ENCODE measurements around the gene RCE1.

Gene RCE1

DNA sequence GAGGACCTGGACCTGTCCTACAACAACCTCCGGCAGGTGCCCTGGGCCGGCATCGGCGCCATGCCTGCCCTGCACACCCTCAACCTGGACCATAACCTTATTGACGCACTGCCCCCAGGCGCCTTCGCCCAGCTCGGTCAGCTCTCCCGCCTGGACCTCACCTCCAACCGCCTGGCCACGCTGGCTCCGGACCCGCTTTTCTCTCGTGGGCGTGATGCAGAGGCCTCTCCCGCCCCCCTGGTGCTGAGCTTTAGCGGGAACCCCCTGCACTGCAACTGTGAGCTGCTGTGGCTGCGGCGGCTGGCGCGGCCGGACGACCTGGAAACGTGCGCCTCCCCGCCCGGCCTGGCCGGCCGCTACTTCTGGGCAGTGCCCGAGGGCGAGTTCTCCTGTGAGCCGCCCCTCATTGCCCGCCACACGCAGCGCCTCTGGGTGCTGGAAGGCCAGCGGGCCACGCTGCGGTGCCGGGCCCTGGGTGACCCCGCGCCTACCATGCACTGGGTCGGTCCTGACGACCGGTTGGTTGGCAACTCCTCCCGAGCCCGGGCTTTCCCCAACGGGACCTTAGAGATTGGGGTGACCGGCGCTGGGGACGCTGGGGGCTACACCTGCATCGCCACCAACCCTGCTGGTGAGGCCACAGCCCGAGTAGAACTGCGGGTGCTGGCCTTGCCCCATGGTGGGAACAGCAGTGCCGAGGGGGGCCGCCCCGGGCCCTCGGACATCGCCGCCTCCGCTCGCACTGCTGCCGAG lies 15.1 kb downstream of the RCE1 start:
- no peaks in the 10 kb centered on the region for H3K27me3 ChIP-seq (ENCODE audit: insufficient read depth, poor library complexity, severe bottlenecking)
- no peak for TF ChIP-seq GABPA (IDR thresholded peaks at IDR 0.05; ENCODE audit: low read depth)
- TF ChIP-seq SPI1 (IDR thresholded peaks at IDR 0.05; ENCODE audit: borderline replicate concordance, low read depth) = no peak
- TF ChIP-seq, protein P1, sequence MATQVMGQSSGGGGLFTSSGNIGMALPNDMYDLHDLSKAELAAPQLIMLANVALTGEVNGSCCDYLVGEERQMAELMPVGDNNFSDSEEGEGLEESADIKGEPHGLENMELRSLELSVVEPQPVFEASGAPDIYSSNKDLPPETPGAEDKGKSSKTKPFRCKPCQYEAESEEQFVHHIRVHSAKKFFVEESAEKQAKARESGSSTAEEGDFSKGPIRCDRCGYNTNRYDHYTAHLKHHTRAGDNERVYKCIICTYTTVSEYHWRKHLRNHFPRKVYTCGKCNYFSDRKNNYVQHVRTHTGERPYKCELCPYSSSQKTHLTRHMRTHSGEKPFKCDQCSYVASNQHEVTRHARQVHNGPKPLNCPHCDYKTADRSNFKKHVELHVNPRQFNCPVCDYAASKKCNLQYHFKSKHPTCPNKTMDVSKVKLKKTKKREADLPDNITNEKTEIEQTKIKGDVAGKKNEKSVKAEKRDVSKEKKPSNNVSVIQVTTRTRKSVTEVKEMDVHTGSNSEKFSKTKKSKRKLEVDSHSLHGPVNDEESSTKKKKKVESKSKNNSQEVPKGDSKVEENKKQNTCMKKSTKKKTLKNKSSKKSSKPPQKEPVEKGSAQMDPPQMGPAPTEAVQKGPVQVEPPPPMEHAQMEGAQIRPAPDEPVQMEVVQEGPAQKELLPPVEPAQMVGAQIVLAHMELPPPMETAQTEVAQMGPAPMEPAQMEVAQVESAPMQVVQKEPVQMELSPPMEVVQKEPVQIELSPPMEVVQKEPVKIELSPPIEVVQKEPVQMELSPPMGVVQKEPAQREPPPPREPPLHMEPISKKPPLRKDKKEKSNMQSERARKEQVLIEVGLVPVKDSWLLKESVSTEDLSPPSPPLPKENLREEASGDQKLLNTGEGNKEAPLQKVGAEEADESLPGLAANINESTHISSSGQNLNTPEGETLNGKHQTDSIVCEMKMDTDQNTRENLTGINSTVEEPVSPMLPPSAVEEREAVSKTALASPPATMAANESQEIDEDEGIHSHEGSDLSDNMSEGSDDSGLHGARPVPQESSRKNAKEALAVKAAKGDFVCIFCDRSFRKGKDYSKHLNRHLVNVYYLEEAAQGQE (IDR thresholded peaks at IDR 0.05; ENCODE audit: insufficient replicate concordance, low read depth) = no peak
- no peak for TF ChIP-seq POLR2AphosphoS5 (IDR thresholded peaks at IDR 0.05; ENCODE audit: low read depth)
- TF ChIP-seq, protein P2, sequence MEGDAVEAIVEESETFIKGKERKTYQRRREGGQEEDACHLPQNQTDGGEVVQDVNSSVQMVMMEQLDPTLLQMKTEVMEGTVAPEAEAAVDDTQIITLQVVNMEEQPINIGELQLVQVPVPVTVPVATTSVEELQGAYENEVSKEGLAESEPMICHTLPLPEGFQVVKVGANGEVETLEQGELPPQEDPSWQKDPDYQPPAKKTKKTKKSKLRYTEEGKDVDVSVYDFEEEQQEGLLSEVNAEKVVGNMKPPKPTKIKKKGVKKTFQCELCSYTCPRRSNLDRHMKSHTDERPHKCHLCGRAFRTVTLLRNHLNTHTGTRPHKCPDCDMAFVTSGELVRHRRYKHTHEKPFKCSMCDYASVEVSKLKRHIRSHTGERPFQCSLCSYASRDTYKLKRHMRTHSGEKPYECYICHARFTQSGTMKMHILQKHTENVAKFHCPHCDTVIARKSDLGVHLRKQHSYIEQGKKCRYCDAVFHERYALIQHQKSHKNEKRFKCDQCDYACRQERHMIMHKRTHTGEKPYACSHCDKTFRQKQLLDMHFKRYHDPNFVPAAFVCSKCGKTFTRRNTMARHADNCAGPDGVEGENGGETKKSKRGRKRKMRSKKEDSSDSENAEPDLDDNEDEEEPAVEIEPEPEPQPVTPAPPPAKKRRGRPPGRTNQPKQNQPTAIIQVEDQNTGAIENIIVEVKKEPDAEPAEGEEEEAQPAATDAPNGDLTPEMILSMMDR (IDR thresholded peaks at IDR 0.05; ENCODE audit: insufficient read depth, low read length) = no peak
- peak overlapping the region; percentile 71; the same call in 1 of the 2 replicates for H3K27ac ChIP-seq (replicated peaks)
- DNase-seq (ENCODE audit: low read depth in 1 of 2, low spot score in 1 of 2) = no peak
- H3K4me3 ChIP-seq (replicated peaks; ENCODE audit: insufficient read depth, low read length) = peak overlapping the region; percentile 76; the same call in 1 of the 2 replicates

DNA sequence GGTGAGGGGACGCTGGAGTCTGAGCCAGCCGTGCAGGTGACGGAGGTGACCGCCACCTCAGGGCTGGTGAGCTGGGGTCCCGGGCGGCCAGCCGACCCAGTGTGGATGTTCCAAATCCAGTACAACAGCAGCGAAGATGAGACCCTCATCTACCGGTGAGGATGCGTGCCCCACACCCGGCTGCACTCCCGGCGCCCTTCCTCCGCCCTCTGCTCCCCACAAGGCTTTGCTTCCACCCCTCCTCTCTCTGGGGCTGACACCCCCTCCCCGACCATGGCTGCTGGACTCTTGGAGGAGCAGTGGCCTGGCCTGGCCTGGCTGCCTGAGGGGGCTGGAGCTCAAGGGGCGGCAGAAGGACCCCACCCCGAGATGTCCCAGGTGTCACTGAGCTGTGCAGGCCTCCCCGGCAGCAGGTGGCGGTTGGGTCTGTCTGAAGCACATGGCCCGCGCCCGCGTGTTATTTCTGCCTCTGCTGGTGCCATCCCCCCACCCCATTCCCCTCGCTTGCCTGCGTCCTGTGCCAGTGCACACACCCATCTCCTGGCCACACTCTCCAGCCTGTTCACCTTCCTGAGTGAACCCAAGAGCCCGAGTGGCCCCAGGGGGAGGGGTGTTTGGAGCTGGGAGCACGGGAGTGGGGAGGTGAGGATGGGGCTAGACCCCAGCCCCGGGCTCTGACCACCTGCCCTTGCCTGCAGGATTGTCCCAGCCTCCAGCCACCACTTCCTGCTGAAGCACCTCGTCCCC lies 15.9 kb downstream of the RCE1 start:
- DNase-seq (ENCODE audit: low read depth in 1 of 2, low spot score in 1 of 2) = no peak
- Histone ChIP-seq H3K27ac (replicated peaks) (no peak overlapping the region), H3K27me3 (ENCODE audit: insufficient read depth, poor library complexity, severe bottlenecking) (no peaks in the 10 kb centered on the region), H3K4me3 (replicated peaks; ENCODE audit: insufficient read depth, low read length) (no peak overlapping the region)
- TF ChIP-seq, protein P1 (IDR thresholded peaks at IDR 0.05; ENCODE audit: insufficient replicate concordance, low read depth) = no peak
- TF ChIP-seq SPI1 (IDR thresholded peaks at IDR 0.05; ENCODE audit: borderline replicate concordance, low read depth) = no peak
- no peak for TF ChIP-seq POLR2AphosphoS5 (IDR thresholded peaks at IDR 0.05; ENCODE audit: low read depth)
- TF ChIP-seq GABPA (IDR thresholded peaks at IDR 0.05; ENCODE audit: low read depth) = no peak
- TF ChIP-seq, protein P2 (IDR thresholded peaks at IDR 0.05; ENCODE audit: insufficient read depth, low read length) = no peak

DNA sequence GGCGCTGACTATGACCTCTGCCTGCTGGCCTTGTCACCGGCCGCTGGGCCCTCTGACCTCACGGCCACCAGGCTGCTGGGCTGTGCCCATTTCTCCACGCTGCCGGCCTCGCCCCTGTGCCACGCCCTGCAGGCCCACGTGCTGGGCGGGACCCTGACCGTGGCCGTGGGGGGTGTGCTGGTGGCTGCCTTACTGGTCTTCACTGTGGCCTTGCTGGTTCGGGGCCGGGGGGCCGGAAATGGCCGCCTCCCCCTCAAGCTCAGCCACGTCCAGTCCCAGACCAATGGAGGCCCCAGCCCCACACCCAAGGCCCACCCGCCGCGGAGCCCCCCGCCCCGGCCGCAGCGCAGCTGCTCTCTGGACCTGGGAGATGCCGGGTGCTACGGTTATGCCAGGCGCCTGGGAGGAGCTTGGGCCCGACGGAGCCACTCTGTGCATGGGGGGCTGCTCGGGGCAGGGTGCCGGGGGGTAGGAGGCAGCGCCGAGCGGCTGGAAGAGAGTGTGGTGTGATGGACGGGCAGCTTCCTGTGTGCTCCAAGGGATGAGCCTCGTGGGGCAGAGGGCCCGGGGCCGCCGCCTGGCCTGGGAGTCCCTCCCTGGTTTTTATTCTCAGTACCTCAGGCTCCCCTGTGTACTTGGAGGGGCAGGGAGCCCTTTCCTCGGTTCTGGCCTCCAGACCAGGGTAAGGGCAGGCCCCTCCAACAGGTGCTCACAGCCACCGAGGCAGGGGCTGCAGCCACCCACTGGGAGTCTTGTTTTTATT lies 16.6 kb downstream of the RCE1 start:
- Histone ChIP-seq H3K4me3 (replicated peaks; ENCODE audit: insufficient read depth, low read length) (no peak overlapping the region), H3K27ac (replicated peaks) (no peak overlapping the region), H3K27me3 (ENCODE audit: insufficient read depth, poor library complexity, severe bottlenecking) (no peaks in the 10 kb centered on the region)
- no peak for TF ChIP-seq POLR2AphosphoS5 (IDR thresholded peaks at IDR 0.05; ENCODE audit: low read depth)
- no peak for TF ChIP-seq SPI1 (IDR thresholded peaks at IDR 0.05; ENCODE audit: borderline replicate concordance, low read depth)
- TF ChIP-seq GABPA (IDR thresholded peaks at IDR 0.05; ENCODE audit: low read depth) = no peak
- TF ChIP-seq, protein P2 (IDR thresholded peaks at IDR 0.05; ENCODE audit: insufficient read depth, low read length) = no peak
- TF ChIP-seq, protein P1 (IDR thresholded peaks at IDR 0.05; ENCODE audit: insufficient replicate concordance, low read depth) = no peak
- no peak for DNase-seq (ENCODE audit: low read depth in 1 of 2, low spot score in 1 of 2)

Measured in HL-60 (cell line).